ENCODE measurements around the gene ASPHD2.

ASPHD2 gene

DNA sequence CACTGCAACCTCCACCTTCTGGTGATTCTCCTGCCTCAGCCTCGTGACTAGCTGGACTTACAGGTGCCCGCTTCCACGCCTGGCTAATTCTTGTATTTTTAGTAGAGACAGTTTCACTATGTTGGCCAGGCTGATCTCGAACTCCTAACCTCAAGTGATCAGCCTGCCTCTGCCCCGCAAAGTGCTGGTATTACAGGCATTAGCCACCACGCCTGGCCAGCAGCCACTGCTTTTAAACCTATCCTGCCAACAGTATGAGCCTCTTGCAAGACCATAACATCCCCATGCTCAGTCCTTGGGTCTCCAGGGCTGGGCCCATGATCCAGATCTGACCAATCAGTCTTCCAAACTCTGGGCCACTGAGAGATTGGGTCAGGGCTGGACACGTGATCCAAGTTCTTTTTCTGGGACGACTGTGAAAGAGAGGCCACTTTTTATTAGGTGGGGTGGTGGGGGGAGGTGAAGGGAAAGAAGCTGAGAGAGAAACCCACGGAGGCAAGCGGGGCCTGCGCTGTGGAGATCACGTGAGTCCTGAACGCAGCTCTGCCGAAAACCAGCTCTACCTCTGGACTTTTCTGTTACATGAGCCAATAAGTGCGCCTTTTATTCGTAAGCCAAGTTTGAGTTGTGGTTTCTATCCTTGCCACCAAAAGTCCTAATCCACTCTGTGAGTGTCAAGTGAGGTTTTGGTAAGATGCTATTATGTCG, 17.9 kb downstream of the ASPHD2 start:
- DNase-seq: no peak

DNA sequence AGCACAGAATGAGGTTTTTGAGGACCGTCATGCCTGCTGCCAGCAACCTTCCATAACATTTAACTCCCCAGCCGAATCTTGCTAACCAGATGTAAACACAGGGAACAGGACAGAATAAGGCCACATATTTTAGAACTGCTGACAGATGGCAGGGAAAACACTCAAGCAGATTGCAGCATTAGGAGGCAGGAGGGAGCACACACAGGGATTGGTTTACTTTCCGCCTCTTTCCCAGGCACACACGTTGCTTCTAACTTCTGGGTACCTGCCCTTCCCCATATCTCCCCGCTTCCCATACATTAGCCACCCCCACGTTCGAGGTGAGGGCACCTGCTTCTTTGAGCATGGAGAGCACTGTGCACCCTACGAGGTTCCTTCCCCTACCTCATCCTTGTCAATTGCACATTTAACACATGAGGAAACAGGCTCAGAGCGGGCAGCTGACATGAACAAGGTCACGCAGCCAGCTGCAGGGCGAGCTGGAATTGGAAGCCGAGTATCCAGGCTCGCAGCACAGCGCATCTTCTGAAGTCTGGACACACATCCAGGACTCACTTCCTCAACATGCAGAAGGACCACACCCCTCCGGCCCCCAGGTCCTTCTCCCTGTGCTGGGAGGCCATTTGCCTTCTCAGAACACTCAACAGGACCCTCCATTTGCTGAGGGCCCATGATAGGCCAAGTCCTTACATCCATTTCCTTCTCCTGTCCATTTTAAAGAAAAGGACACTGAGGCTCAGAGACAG, 18.7 kb downstream of the ASPHD2 start:
- DNase-seq: no peak

DNA sequence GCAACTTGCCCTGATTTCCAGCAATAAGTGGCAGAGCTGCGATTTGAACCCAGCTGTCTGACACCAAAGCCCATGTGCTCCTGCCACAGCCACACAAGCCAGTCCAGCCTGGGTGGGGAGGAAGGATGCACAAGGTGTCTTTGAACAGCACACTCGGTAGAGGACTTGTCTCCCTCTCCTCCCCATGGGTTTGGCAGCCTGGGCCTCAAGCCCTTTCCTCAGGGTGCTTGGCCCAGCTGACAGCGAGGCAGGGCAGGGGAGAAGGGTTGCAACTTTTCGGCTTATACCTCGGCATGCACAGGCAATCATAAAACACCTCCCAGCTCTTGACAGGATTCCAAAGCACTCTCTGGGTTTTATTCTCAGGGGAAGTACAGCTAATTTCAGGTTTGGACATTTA, 19.3 kb downstream of the ASPHD2 start:
- no peak for DNase-seq

DNA sequence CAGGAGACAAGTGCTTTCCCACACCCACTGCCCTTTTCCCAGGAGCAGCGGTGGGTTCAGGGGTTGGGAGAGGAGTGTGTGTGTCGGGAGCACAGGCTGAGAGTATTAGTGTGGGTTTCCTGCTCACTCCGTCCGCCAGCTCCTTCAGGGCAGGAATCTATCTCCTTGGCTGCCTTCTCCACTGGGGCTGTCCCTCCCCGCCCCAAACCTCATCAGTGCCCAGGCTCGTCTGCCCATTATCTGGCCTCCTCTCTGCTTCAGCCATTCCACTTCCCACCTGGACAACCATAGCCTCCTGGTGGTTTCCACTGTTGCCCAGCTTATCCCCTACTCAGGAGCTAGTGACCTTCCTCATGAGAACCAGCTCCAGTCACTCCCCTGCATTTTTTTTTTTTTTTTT, 19.9 kb downstream of the ASPHD2 start:
- no peak for DNase-seq

DNA sequence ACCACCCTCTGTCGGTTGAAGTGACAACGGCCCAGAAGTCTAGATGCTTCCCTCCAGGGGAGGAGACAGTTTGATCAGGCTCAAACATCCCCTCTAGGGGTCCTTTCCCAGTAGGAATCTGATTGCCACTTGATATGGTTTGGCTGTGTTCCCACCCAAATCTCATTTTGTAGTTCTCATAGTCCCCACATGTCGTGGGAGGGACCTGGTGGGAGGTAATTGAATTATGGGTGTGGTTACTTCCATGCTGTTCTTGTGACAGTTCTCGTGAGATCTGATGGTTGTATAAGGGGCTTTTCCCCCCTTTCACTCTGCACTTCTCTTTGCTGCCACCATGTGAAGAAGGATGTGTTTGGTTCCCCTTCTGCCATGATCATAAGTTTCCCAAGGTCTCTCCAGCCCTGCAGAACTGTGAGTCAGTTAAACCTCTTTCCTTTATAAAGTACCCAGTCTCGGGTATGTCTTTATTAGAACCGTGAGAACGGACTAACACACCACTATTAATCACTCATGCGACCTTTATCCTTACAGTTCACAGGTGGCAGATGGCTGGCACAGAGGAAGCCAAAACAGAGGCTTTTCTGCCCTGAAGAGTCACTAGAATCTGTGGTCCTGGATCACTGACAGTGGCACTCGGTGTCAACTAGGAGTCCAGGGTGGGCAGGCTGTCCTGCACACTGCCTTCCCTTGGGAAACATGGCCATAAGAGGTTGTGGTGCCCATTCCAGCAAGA, 21.6 kb downstream of the ASPHD2 start:
- DNase-seq: no peak

DNA sequence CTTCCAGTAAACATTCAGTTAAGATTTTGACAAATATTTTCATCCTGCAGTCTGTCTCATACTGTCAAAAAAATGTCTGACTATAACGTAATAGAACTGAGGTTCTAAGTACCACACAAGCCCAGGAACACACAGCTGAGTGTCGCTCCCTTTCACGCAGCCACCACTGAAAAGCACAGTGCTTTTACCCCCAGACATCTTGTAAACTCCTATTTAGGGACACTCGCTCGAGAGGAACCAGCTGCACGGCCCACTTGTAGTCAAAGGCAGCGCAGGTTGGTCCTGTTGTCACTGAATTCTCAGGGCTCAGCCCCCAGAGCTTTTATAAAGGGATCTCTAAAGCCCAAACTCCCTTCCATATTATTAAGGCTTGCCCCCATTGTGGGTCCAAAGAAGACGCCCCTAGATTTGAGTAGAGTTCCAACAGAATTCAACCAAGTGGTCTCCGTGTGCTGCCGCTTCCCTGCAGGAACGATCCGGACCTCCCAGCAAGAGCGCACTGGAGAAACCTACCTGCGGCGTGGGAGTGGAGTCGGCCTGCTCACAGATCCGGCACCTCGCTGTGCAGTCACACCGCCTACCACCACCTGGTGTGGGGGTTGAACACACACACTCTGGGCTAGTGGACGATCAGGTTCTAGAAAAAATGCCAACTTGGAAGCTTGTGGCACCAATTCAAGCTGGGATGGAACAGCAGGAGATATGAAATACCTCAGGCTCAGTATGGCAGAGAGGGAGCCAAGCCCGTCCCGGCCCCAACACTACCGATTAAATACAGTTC, 23.4 kb downstream of the ASPHD2 start:
- no peak for DNase-seq

DNA sequence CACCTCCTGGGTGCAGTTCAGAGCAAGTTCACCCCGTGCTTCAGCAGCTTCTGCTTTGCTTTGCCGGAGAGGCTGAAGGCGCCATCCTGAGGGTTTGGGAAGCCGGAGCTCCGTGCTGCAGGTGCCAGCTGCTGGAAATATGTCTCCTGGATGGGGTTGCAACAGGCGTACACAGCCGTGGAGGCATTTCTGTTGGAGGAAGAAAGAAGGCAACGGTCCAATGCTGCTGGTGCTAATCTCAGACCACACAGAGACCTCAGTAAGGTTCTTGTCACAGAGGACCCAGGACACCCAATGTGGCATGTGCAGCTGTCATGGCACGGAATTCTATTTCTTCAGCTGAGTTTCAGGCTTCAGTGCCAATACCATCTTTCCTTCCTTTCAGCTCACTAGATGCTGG, 24.2 kb downstream of the ASPHD2 start:
- DNase-seq: no peak

DNA sequence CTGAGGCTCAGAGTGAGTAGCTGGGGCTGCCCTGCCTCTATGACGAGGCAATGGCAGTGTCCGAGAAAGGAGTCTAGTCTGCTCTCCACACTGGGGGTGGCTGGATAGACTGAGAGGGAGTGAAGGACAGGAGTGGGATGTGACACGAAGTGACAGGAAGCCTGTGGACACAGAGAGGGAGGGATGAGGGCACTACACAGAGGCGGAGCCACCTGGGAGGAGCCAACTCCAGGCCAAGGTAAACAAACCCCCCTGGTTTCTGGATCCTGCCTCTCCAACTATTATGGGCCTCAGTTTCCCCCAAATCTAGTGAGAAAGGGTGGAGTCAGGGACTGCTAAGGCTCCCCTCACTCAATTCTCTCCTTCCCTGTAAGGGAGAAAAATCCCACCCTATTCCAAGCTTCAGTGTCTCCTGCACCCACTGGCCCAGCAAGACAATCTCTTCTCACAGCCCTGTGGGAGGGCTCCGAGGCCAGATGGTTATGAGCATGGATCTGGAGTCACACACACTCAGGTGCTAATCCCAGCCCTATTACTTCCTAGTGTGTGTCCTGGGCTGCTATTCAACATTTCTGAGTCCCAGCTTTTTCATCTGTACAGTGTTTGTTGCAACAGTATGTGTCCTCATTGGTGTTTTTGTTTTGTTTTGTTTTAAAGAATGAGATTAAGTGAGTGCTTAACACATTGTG, 24.9 kb downstream of the ASPHD2 start:
- DNase-seq: no peak

DNA sequence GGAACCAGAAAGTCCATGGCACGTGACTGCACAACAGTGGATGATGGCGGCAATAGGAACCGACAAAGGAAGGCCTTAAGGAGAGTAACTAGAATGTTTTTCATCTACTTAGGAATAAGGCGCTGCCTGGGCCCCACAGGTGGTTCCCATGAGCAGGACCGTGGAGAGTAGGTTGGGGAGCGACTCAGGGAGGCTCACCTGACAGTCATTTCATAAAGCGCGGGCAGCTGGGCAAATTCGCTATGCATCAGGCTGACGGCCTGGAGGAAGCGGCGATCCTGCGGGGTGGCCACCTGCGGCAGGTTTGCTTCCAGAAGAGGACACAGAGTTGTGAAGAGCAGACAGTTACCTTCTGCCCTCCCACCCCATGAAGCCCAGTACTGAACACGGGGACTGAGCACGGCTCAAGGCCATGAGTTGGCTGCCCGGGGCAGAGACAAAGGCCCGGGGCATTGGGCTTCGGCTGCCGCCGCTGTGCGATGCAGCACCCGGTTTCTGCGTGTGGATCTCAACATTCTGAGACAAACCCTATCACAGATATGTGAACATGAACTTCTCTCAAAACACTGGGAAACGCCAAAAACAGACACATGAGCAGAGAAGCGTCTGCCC, 28.7 kb downstream of the ASPHD2 start:
- no peak for DNase-seq

DNA sequence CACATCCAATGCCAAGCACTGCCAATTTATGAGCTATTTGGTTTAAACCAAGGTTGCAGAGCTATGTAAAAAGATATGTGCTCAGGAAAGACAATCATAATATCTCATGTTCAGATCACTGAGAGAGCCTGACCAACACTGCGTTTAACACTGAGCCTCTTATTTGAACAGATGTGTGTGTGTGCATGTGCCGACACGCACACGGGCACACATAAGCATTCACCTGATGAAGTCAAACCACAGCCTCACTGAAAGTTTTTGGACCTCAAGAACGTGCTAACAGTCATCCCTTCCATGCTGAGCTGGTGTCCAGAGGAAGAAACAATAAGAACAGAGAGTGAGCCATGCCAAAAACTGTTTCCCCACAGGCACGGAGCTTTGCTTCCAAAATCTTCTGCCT, 31.1 kb downstream of the ASPHD2 start:
- DNase-seq: no peak

DNA sequence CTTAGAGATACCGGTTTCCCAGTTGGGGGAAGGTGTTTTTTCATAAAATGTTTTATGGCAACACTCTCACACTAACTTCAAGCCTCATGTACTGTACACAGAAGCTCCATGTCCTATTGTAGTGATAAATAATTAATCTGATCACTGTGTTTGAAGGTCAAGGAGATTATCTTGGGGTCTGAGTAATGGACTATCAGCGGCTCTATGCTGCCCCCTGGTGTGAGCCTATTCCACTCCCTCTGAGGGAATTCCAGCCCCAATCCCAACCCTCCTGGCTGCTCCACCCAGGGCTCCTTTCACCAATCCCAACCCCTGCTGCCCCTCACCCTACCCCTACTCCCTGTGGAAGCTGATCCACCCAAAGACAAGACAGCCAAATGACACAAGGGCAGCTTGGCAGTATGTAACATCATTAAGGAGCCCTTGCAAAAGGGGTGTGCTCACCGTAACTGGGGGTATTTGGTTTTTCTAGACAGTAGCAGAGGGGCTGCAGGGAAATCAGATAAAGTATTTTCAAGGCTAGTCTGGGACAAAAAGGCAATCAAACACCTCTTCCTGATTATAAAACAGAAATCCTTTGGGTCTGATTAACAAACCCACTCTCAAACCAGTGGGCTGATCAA, 32.2 kb downstream of the ASPHD2 start:
- DNase-seq: no peak

DNA sequence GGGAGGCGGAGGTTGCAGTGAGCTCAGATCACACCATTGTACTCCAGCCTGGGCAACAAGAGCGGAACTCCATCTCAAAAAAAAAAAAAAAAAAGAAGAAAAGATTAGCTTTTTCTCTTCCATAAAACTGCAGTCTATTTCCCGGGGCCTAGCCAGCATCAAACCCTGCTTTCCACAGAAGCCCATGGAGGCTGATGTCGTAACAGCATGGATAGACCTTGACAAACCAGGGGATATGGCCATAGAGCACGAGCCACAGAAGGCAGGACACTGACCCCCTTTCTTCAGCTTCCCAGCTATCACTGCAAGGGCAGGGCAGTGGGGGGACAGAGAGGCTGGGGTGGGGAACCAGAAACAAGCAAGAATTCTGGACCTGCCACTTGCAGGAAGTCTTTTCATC, 33.0 kb downstream of the ASPHD2 start:
- no peak for DNase-seq

DNA sequence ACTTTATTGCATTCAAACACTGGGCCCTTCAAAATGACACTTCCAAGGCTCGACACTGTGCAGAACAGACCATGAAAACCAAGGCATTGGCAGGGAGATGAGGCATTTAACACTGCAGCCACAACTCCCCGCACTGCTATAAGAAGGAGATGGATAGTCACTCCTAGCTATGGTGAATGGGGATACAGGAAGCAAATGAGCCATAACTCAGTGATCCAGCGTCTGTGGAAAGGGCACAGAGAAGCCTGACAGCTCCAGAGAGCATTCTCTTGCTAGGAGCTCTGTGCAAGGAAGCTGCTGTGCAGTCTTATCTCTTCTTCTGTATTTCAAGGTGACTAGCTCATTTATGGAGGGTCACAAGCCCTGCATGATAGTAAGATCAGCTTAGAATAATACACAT, 33.6 kb downstream of the ASPHD2 start:
- DNase-seq: no peak

DNA sequence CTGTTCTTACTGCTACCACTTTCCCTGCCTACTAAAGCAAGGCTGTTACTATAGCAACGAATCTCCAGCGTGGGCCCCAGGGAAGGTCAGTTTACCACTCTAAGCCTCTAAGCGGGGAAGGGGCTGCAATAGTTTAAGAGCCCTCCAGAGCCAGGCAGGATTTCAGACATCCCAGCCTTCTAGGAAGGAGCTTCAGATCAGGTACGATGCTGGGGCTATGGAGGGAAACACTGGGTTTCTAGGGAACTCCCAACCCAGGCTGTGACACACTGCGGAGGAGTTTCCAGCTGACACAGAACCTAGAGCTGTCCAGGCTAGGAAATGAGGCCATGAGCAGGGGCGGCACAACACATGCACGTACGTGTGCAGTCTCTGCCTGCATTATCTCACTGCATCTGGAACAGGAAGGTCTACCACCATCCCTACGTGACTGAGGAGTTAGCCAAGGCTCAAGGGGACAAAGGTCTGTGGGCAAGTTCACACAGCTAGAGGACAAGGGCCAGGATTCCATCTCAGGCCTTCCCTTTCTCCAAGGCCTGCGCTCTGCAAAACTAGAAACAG, 34.1 kb downstream of the ASPHD2 start:
- no peak for DNase-seq

DNA sequence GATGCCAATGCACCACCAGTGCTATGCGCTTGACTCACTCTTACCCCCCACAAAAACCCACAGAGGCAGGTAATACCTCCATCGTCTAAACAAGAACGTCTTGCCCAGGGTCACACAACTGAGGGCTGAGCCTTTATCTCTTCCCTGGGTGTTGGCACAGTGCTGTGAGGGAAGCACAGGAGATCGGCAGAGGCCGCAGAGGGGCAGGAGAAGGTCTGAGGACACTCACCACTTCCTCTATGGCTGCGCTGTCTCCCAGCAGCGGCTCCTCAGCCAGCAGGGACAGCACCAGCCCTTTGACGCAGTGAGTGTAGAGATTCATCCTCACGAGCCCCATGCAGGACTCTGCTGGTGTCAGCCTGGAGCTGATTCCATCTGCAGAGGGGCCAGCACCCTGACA, 34.6 kb downstream of the ASPHD2 start:
- no peak for DNase-seq

DNA sequence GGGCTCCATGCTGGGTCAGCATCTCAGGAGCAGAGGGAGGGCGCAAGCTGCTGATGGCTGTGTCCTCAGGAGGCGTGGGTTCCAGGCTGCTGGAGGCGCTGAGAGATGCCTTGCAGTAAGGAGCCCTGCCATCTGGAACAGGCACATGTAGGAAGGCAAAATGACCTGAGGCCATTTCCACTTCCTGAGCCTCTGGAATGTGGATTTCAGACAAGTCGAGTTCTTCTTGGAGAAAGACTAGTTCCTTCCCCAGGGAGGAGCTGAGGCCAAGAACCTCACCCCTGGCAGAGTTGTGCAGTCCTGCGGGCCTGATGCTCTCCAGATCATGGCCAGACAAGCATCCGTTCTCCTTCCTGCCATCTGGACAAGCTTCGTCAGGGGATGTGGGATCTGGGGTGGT, 35.3 kb downstream of the ASPHD2 start:
- no peak for DNase-seq

DNA sequence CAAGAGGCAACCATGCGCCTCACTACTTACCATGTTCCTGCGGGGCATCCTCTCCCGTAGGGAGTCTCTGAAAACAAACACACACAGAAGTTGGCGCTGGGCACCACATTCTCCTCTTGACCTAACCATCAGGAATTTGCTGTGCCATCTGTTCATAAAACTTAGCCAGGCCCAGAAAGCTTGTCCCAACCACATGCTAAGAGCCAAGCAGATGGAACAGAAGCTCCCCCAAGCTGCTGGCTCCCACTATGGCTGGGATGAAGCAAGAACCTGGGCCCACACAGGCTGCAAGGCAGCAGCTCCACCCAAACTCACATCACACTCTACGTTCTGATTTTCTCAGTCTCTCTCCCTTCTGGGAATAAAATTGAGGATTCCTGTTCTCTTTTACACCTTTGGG, 37.1 kb downstream of the ASPHD2 start:
- DNase-seq: no peak

DNA sequence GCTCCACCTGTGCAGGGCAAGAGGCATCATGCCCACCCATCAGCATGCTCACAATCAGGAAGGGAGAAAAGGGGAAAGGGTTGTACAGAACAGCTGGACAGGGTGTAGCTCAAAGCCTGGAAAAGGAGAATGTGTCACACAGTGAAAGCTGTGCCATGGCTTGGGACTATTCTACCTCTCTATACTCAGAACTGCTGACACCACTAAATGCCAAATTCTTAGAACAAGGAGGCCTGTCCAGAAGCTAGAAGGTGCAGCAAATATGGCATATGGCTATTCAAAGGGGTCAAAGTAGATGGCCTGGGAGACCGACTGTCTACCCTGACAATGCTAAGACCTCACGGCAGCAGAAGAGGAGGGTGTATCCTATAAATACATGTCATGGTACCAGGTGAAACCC, 41.7 kb downstream of the ASPHD2 start:
- DNase-seq: no peak

DNA sequence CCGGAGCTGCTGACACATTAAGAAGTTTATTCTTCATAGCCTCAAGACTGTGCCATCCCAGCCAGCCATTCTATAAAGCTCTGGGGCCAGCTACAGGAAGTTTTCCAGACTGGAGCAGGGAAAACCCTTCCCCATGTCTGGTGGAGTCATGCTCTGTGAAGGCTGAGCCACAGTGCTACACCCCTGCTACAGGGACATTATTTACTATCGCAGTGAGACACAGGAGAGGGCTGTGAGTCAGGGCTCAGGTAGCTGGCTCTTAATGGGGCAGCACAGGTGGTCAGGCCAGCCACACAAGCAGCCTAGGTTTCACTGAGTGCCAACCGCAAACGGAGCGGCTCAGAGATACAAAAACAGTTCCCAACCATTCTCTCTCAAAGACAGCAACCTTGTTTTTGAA, 42.5 kb downstream of the ASPHD2 start:
- DNase-seq: no peak

DNA sequence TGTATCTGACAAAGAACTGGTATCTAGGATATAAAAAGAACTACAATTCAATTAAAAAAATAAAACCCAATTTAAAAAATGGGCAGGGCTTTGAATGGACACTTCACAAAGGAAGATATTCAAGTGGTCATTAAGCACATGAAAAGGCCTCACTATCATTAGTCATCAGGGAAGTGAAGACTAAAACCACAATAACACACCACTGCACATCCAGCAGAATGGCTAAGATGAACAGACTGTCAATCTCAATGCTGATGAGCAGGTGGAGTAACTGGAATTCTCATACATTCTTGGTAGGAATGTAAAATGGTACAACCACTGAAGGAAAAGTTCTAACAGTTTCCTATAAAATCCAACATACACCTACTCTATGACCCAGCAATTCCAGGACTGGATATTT, 45.6 kb downstream of the ASPHD2 start:
- DNase-seq: no peak

DNA sequence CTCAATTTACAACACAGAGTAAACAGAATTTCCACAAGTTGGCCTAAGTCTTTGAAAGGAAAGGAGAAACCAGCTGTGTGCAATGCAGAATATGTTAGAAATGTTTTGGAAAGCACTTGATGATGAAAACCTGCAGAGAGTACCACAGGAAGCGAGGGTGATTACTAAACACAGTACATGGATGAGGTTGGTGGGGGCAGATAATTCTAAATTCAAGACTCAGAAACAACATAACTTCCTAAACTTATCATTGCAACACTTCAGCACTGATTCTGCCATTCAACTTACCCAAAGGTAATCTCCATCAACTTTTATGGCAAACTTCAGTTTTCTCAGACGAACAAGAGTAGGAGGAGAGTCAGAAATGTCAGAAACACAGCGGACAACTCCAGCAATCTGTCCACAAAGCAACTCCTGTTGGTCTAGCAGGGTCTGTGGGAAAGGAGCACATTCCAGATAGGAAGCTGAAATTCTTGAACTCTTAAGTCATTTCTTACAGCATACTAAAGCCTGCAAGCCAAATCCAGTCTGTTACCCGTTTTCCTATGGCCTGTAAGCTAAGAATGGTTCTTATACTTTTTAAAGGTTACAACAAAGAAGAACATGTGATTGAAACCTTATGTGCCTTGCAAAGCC, 47.8 kb downstream of the ASPHD2 start:
- no peak for DNase-seq

Measured in NCI-H1417 treated with DMSO at 0.1 percent for 48 hours (cell line).